ENCODE measurements around the gene SLC1A7.

The SLC1A7 gene

DNA sequence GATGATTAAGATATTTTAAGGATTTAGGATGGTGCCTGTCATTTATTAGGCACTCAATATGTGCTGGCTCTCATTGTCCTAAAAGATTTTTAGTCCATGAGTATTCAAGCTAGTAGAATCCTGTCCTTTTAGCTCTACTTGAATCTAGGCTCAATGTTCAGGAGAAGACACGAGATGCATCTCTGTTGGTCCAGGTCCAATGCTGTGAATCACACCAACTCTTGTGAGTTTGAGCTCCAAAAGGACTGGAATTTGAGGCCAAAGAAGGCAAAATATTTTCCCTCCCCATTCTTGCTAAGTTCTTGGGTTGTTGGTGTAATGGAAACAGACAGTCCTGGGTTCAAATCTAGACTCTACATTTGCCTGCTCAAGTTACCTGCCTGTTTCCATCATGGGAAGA is 81.9 kb downstream of the SLC1A7 start:
- TF ChIP-seq, protein P1, sequence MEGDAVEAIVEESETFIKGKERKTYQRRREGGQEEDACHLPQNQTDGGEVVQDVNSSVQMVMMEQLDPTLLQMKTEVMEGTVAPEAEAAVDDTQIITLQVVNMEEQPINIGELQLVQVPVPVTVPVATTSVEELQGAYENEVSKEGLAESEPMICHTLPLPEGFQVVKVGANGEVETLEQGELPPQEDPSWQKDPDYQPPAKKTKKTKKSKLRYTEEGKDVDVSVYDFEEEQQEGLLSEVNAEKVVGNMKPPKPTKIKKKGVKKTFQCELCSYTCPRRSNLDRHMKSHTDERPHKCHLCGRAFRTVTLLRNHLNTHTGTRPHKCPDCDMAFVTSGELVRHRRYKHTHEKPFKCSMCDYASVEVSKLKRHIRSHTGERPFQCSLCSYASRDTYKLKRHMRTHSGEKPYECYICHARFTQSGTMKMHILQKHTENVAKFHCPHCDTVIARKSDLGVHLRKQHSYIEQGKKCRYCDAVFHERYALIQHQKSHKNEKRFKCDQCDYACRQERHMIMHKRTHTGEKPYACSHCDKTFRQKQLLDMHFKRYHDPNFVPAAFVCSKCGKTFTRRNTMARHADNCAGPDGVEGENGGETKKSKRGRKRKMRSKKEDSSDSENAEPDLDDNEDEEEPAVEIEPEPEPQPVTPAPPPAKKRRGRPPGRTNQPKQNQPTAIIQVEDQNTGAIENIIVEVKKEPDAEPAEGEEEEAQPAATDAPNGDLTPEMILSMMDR (IDR thresholded peaks at IDR 0.05; ENCODE audit: low read depth, low read length): no peak
- TF ChIP-seq MYC (IDR thresholded peaks at IDR 0.05; ENCODE audit: low read depth, low read length) (no peak), POLR2A (IDR thresholded peaks at IDR 0.05; ENCODE audit: extremely low read depth, insufficient read length) (no peak)
- TF ChIP-seq, protein P2, sequence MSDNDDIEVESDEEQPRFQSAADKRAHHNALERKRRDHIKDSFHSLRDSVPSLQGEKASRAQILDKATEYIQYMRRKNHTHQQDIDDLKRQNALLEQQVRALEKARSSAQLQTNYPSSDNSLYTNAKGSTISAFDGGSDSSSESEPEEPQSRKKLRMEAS (IDR thresholded peaks at IDR 0.05; ENCODE audit: low read depth, low read length): no peak
- H3K4me3 ChIP-seq (ENCODE audit: low read depth, low read length): no peak overlapping the region
- no peak for DNase-seq (ENCODE audit: low read depth)

- TF ChIP-seq, protein P1 (IDR thresholded peaks at IDR 0.05; ENCODE audit: low read depth, low read length): no peak
- TF ChIP-seq, protein P2 (IDR thresholded peaks at IDR 0.05; ENCODE audit: low read depth, low read length): no peak
- no peak for TF ChIP-seq MYC (IDR thresholded peaks at IDR 0.05; ENCODE audit: low read depth, low read length)
- no peak for TF ChIP-seq POLR2A (IDR thresholded peaks at IDR 0.05; ENCODE audit: extremely low read depth, insufficient read length)
- no peak overlapping the region for H3K4me3 ChIP-seq (ENCODE audit: low read depth, low read length)
- no peak for DNase-seq (ENCODE audit: low read depth)
Measured at GRCh38 chr1:53057127-53057526, 85.3 kb downstream of the SLC1A7 start.

GRCh38 chr1:53051676-53052075 is 90.8 kb downstream of the SLC1A7 start:
- DNase-seq (ENCODE audit: low read depth): no peak
- TF ChIP-seq, protein P1 (IDR thresholded peaks at IDR 0.05; ENCODE audit: low read depth, low read length): no peak
- TF ChIP-seq POLR2A (IDR thresholded peaks at IDR 0.05; ENCODE audit: extremely low read depth, insufficient read length): no peak
- TF ChIP-seq, protein P2 (IDR thresholded peaks at IDR 0.05; ENCODE audit: low read depth, low read length): no peak
- no peak for TF ChIP-seq MYC (IDR thresholded peaks at IDR 0.05; ENCODE audit: low read depth, low read length)
- no peak overlapping the region for H3K4me3 ChIP-seq (ENCODE audit: low read depth, low read length)

GRCh38 chr1:53050310-53050709 is 92.1 kb downstream of the SLC1A7 start:
- DNase-seq (ENCODE audit: low read depth): no peak
- no peak overlapping the region for H3K4me3 ChIP-seq (ENCODE audit: low read depth, low read length)
- TF ChIP-seq POLR2A (IDR thresholded peaks at IDR 0.05; ENCODE audit: extremely low read depth, insufficient read length) (no peak), MYC (IDR thresholded peaks at IDR 0.05; ENCODE audit: low read depth, low read length) (no peak)
- TF ChIP-seq, protein P2 (IDR thresholded peaks at IDR 0.05; ENCODE audit: low read depth, low read length): no peak
- TF ChIP-seq, protein P1 (IDR thresholded peaks at IDR 0.05; ENCODE audit: low read depth, low read length): no peak

GRCh38 chr1:53049574-53049967 is 92.9 kb downstream of the SLC1A7 start:
- H3K4me3 ChIP-seq (ENCODE audit: low read depth, low read length): no peak overlapping the region
- DNase-seq (ENCODE audit: low read depth): no peak
- TF ChIP-seq, protein P2 (IDR thresholded peaks at IDR 0.05; ENCODE audit: low read depth, low read length): no peak
- TF ChIP-seq, protein P1 (IDR thresholded peaks at IDR 0.05; ENCODE audit: low read depth, low read length): no peak
- TF ChIP-seq POLR2A (IDR thresholded peaks at IDR 0.05; ENCODE audit: extremely low read depth, insufficient read length) (no peak), MYC (IDR thresholded peaks at IDR 0.05; ENCODE audit: low read depth, low read length) (no peak)

All from NB4 (cell line).